CD4-positive, alpha-beta T cell treated with Interleukin-10 for 1 hour (primary cell): Measurements from ENCODE around the gene RIMS1.
"Not testable (repeated sequence)": the region's sequence is repeated elsewhere in the genome, so short reads cannot be mapped to it uniquely, and the experiment has no call there.

Source experiments
- DNase-seq: peaks from one replicate; pipeline ENCODE4 v3.0.0-alpha.2; 2020

The RIMS1 gene

GRCh38 chr6:71983131-71983530, 96.8 kb downstream of the RIMS1 start:
- DNase-seq, result no peak

GRCh38 chr6:71994705-71995271, 108.4 kb downstream of the RIMS1 start:
- no peak for DNase-seq

GRCh38 chr6:71997341-71997740, 111.0 kb downstream of the RIMS1 start:
- DNase-seq, result no peak

- DNase-seq, result no peak
These were observed 116.1 kb downstream of the RIMS1 start for GRCh38 chr6:72002415-72002814.

DNA sequence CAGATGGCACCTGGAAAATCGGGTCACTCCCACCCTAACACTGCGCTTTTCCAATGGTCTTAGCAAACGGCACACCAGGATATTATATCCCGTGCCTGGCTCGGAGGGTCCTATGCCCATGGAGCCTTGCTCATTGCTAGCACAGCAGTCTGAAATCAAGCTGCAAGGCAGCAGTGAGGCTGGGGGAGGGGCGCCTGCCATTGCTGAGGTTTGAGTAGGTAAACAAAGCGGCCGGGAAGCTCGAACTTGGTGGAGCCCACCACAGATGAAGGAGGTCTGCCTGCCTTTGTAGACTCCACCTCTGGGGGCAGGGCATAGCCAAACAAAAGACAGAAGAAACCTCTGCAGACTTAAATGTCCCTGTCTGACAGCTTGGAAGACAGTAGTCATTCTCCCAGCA, 120.2 kb downstream of the RIMS1 start:
- not testable (repeated sequence) for DNase-seq

DNA sequence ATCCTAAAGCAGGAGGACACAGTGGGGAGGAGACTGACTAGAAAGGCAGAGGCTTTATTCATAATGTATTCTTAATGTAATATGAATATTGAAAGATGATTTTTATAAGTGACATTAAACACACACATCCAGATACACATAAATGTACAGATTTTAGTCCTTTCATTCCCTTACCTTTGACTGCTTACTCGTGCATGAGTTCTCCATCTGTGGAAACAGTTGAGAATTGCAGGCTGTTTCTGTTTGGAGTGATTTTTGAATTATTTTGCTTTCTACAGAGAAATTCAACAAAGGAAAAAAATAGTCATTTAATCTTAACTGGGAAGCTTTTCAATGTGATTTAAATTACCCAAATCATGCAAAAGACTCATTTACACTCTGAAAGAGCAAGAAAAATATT, 136.5 kb downstream of the RIMS1 start:
- no peak for DNase-seq

DNA sequence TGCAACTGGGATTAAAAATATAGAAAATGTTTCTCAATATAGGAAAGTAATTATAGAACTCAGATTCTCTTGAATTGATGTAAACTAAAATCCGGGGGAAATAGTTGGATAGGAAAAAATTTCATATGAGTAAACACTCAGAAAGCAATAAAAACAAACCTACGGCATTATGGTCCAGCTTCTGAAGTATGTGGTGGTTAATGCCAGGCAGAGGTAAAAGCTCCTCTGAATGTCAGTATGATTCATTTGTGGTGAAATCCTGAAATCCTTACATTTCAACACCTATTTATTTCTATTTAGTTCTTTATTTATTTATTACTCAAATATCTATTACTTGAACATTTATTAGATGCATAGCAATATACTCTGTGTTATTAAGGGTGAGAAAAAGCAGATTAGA, 145.1 kb downstream of the RIMS1 start:
- DNase-seq, result no peak

DNA sequence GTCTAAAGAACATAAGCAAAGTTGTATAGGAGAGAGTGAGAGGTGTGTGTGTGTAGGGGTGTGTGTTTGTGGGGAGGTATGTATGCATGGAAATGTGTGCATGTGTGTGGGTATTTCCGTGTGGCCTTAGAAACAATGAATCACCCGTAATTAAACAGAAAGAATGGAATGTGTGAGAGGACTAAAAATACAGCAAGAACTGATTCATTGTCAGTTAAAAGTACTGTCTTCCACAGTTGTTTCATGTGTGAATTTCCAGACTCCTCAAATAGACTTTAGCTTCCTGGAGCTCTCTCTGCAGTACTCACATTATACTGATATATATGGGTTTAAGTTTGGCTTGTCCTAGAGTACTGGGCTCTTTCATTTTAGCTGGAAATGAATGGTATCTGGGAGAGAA, 145.7 kb downstream of the RIMS1 start:
- DNase-seq, result no peak

GRCh38 chr6:72035486-72035885, 149.1 kb downstream of the RIMS1 start:
- DNase-seq, result no peak

DNA sequence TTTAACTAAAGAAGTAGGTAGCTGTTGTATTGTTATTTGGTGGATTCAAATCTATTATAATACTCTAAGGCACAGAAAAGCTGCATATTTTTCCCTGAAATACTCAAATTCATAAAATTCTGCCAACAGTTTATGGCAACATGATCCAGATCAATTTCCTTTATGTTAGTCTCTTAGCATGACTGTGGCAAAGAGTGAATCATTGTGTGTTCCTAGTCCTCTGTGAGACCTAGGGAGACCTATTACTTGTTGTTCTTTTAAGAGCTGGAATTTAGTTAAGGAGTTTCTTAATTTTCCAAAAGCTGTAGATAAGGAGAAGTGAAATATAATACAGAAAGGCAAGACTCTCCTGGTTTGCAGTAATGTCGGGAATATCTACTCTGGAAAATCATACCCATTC, 149.6 kb downstream of the RIMS1 start:
- DNase-seq, result no peak

- no peak for DNase-seq
These were observed 150.7 kb downstream of the RIMS1 start for GRCh38 chr6:72037006-72037405.

- no peak for DNase-seq
These were observed 153.8 kb downstream of the RIMS1 start for GRCh38 chr6:72040111-72040510.

DNA sequence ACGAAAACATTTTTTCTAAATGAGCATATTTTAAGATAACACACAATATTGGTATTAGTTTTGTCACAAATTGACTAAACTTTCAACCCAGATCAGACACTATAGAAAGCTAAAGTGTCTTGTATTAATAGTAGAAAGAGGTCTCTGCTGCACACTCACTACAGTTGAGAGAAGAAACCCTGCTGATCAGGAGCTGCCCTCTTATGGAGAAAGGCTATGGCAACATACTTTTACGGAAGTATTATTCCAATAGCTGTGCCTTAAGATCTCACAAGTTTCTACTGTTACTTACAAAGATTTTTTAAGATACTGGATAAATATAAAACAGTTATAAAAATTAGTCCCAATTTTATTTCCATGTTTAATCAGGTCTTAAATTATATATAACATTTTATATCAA, 155.7 kb downstream of the RIMS1 start:
- no peak for DNase-seq

GRCh38 chr6:72048080-72048479, 161.7 kb downstream of the RIMS1 start:
- DNase-seq, result no peak

- DNase-seq, result no peak
These were observed 163.0 kb downstream of the RIMS1 start for GRCh38 chr6:72049376-72049775.

GRCh38 chr6:72061286-72061685, 174.9 kb downstream of the RIMS1 start:
- no peak for DNase-seq

GRCh38 chr6:72064399-72064975, 178.1 kb downstream of the RIMS1 start:
- no peak for DNase-seq

GRCh38 chr6:72078096-72078495, 191.7 kb downstream of the RIMS1 start:
- no peak for DNase-seq

GRCh38 chr6:72080260-72080941, 194.1 kb downstream of the RIMS1 start:
- DNase-seq, result no peak

DNA sequence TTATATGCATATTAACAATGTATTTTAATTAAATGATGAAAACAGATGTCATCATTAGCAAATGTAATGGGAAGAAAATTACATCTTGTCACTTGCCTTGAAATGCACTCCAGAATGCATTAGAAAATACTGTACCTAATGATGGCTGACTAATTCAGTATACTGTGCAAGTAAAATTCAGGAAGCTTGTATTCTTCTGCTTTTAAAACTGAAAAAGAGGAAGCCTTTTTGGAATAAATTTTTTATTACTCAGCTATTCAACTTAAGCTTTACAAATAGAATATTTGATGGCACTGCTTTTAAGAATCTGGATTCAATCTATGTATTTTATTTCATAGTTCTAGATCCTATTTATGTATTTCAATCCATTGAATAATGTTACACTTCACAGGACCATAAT, 195.5 kb downstream of the RIMS1 start:
- no peak for DNase-seq

DNA sequence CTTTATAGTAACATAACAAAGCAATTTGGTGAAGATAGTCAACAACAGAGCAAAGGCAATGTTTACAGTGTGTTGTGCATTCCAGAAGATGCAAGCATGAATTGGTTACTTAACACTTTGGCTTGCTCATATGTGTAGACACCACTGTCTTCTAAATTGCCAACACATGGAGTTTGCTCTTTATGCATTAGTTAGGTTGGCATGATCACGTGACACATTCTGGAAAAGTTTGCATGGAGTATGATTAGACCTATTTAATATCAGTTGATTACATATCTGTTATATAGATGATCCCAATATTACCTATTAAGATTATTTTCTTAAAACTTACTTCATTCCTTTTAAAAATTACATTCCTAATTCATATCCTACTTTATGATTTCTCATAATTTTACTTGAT, 197.6 kb downstream of the RIMS1 start:
- no peak for DNase-seq

- no peak for DNase-seq
These were observed 198.7 kb downstream of the RIMS1 start for GRCh38 chr6:72084992-72085569.

DNA sequence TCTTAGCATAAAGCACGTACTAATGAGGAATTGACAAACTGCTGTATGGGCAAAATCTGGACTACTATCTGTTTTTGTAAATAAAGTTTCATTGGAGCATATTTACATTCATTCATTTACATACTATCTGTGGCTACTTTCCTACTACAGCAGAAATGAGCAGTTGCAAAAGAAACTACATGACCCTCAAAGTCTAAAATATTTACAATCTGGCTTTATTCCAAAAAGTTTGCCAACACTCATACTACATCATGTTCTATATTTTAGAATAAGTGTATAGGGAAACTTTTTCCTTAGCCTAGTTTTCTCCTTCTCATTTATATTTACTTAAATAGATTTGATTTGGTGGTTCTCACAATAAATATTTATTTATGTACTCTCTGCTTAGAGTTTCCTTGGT, 208.2 kb downstream of the RIMS1 start:
- DNase-seq, result no peak

DNA sequence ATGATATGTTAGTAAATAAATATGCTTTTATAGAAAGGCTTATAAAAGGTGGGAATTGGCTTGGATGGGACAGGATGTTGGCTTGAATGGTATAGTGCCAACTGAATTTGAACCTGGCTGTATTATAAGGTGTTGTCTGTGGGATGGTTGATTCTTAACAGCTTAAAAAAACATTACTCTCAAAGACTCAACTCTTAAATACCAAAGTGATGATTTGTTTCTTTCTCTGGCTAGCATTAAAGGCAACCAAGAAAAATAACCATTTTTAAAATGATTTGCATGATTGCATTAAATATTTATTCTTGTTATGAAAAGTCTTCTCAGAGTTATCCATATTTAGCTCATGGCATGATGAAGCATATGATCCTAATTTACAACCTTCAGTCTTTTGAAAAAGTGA, 216.2 kb downstream of the RIMS1 start:
- DNase-seq, result no peak
